ENCODE data around the gene OR2T29. TPM values are rescaled to one million over a fixed set of nuclear protein-coding genes. Genes with fewer than 3 reads are reported as not detected.
"Not testable (repeated sequence)": the region's sequence is repeated elsewhere in the genome, so short reads cannot be mapped to it uniquely, and the experiment has no call there.

OR2T29 gene, protein sequence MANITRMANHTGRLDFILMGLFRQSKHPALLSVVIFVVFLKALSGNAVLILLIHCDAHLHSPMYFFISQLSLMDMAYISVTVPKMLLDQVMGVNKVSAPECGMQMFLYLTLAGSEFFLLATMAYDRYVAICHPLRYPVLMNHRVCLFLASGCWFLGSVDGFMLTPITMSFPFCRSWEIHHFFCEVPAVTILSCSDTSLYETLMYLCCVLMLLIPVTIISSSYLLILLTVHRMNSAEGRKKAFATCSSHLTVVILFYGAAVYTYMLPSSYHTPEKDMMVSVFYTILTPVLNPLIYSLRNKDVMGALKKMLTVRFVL
- not detected for total RNA-seq
- long read RNA-seq: 0 reads

DNA sequence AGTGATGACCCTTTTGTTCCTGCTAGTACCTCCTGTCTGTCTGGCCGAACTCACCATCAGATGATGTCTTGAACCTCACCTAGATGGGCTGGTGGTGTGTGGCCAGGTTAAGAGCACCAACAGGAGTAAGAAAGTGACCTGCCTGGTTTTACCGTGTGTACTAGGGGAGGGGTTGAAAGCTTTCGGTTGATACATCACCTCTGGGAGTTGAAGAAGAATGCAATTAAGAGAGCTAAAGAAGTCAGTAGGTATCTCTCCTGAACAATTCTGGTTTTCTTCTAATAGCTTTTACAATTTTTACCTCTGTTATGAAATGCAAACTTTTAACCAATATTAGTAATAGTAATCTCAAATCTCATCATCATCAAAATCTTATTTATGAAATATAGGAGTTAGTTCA lies at the start of gene OR2T29:
Gene OR2T29 (minus strand): TSS at position 101 of the 400 bp plus-strand sequence. CDS start 3,281 bp downstream, outside the sequence.
- intact Hi-C loops (cut with DNase I); DNase-seq (ENCODE audit: low spot score): not testable (repeated sequence)

DNA sequence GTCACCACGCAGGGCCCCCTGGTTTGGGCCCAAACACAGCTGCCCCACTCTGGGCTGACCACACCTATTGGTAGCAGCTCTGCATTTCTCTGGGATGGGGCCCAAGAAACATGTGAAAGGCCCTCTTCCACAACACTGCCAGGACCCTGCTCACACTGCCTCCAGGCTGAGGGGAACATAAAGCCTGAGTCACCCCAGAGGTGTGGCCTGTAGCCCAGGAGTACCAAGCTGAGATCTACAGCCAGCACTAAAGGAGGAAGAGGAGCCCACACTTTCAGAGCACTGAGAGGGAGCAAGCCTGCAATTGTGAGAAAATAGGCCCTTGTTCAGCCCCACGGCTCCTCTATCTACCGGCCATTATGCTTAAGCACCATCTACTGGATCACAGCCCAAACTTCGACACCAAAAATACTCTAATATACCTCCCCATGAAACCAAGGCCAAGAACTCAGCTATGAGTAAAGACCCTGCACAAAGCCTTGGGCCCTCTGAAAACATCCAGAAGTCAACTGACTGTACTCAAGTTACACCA lies 49.4 kb upstream of the OR2T29 start:
- no peak for DNase-seq (ENCODE audit: low spot score)
- intact Hi-C loops (cut with DNase I): no loop called here

DNA sequence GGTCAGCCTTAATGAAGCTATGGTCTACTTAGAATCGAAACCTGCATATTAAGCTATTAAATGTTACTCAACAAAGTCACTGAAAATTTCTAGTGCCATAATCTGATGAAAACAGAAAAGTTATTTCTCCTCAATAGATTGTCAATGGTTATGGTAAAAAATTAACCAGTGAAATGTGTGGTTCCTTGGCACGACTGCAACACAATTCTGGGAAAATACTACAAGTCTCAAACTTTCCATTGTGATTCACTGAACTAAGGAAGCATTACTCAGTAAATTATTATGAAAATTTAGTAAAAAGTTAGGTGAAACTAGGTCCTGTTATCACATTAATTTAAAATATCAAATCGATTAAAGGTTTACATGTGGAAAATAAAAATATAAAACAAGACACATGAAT lies 47.7 kb upstream of the OR2T29 start:
- DNase-seq (ENCODE audit: low spot score): no peak
- intact Hi-C loops (cut with DNase I): no loop called here

DNA sequence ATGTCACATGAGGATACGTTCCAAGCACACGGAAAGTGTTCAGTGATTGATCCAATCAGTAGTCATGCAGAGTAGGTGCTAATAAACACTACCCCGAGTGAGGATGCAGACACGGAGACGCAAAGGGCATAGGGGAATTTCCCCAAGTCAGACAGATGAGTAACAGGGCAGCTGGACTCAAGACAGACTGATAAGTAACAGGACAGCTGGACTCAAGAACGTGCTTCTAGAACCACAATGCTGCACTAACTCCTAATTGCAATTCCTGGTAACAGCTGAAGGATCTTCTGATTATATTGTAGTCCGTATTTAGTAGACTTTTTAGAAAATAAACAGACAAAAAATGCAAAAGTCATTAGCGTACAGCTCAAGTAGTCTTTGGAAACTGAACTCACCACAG lies 36.8 kb upstream of the OR2T29 start:
- no peak for DNase-seq (ENCODE audit: low spot score)
- intact Hi-C loops (cut with DNase I): no loop called here

DNA sequence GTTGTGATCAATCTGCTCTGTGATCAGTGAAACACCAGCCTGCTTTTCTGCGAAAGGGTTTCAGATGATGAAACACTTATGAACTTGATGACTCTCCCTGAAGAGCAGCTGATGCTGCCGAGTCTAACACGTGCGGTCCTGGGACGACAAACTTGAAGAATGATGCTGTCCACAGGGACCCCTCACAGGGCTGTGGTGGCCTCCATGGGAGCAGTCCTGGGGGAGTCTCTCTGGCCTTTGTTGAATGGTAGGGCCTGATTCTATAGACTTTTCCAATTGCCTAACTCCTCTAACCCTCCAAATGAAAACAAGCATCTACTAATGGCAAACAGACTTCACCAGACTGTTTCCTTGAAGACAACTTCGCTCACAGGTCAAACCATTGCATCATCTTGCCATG lies 35.0 kb upstream of the OR2T29 start, which contains the start of gene OR2T10:
Gene OR2T10 (minus strand): TSS at position 112 of the 400 bp plus-strand sequence. CDS start 3,932 bp downstream, outside the sequence.
- no peak for DNase-seq (ENCODE audit: low spot score)
- intact Hi-C loops (cut with DNase I): no loop called here

DNA sequence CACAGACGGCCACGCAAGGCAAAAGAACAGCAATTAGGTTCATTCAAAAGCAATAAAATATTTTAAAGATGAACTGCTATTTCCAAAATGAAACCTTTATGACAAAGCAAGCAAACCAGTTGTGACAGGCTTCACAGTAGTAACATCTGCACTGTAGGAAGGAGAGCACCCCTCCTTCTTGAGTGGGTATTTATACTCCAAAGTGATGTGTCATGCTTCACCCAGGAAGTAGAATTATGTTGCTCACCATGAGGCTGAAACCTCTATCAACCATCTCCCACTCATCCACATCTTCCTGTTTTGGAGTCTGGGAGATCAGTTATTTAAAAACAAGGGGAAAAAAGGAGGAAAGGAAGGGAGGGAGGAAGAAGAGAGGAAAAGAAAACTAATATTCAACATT lies 34.0 kb upstream of the OR2T29 start:
- no peak for DNase-seq (ENCODE audit: low spot score)
- intact Hi-C loops (cut with DNase I): no loop called here

DNA sequence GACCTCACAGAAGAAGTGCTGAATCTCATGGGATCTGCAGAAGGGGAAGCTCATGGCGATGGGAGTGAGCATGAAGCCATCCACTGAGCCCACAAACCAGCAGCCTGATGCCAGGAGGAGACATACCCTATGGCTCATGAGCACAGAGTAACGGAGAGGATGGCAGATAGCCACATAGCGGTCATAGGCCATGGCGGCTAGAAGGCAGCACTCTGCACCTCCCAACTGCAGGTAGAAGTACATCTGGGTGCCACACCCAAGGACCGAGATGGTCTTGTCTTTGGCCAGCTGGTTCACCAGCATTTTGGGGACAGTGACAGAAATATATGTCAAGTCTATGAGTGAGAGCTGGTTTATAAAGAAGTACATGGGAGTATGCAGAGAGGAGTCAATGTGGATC lies 30.7 kb upstream of the OR2T29 start:
- DNase-seq (ENCODE audit: low spot score): no peak
- intact Hi-C loops (cut with DNase I): no loop called here

DNA sequence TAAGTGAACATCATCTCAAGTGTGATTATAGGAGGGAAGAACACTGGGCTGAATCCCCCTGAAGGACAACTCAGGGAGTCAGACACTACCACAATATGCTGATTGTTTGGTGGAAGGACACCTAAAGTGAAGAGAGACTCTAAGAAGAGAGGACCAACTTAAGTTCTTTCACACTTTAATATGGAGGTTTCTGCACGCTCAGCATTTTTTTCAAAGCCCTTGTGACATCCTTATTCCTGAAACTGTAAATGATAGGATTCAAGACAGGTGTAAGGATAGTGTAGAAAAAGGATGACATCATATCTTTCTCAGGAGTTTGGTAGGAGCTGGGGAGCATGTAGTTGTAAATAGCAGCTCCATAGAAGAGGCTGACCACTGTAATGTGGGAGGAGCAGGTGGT lies 30.1 kb upstream of the OR2T29 start:
- DNase-seq (ENCODE audit: low spot score): no peak
- intact Hi-C loops (cut with DNase I): no loop called here

DNA sequence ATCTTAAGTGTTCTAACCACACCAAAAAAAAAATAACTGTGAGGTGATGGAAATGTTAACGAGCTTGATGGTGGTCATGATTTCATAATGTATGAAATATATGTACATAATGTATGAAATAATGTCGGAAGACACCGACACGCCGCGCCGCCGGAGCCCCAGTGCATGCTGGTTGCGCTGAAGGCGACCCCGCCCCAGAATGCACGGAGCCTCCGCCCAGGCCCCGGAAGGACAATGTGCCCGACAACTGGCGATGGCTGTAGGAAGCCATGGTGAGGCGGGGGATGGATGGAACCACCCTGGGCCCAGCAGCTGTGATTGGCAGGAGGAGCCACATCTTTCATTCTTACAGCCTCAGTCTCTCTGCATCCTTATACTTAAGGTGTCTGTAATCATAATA lies 27.5 kb upstream of the OR2T29 start:
- DNase-seq (ENCODE audit: low spot score): no peak
- intact Hi-C loops (cut with DNase I): no loop called here

DNA sequence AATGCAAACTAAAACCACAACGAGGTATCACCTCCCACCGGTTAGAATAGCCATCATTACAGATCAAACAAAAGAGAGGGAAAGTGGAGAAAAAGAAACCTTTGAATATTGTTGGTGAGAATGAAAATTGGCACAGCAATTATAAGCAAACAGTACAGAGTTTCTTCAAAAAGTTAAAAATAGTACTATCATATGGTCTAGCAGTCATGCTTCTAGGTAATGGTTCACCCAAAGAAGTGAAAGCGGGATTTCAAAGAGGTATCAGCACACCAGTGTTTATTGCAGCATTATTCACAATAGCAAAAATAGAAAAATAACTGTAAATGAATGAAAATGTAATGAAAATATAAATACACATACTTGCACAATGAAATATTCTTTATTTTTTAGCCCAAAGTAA lies 26.8 kb upstream of the OR2T29 start:
- DNase-seq (ENCODE audit: low spot score): no peak
- intact Hi-C loops (cut with DNase I): no loop called here

DNA sequence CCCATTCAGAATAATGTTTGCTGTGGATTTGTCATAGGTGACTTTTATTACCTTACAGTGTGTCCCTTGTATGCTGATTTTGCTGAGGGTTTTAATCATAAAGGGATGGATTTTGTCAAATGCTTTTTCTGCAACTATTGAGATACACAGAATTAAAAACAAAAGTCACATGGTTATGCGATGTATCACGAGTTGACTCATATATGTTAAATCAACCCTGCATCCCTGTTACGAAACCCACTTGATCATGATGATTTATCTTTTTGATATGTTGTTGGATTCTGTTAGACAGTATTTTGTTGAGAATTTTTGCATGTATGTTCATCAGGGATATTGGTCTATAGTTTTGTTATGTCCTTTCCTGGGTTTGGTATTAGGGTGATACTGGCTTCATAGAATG lies 22.7 kb upstream of the OR2T29 start:
- DNase-seq (ENCODE audit: low spot score): no peak
- intact Hi-C loops (cut with DNase I): no loop called here

DNA sequence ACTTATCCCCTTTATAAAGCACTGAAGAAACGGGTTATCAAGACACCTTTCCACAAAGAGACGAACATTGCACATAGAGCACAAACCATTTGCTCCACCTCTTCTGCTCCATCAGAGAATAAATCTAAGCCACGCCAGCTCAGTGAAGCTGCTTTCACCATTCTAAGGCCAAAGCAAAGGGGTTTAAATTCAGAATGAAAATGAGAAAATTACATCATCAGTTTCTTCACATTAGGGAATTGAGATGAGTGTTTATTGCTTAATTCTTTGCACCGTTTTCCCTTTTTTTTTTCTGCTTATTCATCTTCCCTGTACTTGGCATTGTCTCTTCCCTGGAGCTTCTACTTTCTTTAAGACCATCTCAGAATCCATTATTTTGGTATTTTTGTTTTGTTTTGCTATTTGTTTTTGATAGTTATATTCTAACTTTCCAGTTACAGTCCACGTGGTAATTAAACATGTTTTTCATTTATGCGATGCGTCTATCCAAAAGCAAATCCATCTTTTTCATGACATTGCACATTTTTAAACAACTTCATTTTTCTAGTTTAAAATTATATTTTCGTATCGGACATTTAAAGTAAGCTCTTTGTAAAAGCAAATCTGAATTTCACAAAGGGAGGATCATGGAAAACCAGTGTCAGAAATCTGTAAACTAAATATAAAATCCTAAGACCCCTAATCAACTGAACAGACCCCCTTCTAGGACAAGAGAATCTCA lies 13.8 kb upstream of the OR2T29 start:
- intact Hi-C loops (cut with DNase I): no loop called here

DNA sequence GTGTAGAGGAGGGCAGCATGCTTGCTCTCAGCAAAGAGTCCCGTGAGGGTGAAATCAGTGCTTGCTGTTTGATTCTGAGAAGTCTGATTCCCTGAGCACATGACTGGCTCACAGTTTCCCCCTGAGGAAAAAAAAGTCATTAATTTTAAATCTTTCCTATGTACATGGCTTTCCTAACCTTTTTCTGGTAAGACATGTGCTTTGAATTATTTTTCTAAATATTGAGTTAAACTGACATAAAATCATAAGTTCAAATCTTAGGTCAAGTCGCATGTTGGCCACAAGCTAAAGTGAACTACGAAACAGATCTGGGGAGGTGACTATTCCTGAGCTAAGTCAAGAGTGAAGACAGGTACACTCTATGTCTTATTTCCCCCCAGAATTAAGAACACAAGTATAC lies 12.1 kb upstream of the OR2T29 start, which contains the start of gene OR2T34:
Gene OR2T34 (minus strand): TSS at position 101 of the 400 bp plus-strand sequence. CDS start 0 bp downstream, at position 101.
- DNase-seq (ENCODE audit: low spot score); intact Hi-C loops (cut with DNase I): not testable (repeated sequence)

More for the DNA sequence above, 13.8 kb upstream of the OR2T29 start:
- DNase-seq (ENCODE audit: low spot score): no peak

DNA sequence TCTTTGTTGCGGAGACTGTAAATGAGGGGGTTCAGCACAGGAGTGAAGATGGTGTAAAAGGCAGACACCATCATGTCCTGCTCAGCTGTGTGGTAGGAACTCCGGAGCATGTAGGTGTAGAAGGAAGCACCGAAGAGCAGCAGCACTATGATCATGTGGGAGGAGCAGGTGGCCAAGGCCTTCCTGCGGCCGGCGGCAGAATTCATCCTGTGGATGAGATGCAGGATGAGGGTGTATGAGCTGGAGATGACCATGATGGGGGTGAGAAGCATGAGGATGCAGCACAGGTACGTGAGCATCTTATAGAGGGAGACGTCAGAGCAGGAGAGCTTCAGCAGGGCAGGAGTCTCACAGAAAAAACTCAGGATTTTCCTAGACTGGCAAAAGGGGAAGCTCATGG lies 11.3 kb upstream of the OR2T29 start:
- DNase-seq (ENCODE audit: low spot score); intact Hi-C loops (cut with DNase I): not testable (repeated sequence)

DNA sequence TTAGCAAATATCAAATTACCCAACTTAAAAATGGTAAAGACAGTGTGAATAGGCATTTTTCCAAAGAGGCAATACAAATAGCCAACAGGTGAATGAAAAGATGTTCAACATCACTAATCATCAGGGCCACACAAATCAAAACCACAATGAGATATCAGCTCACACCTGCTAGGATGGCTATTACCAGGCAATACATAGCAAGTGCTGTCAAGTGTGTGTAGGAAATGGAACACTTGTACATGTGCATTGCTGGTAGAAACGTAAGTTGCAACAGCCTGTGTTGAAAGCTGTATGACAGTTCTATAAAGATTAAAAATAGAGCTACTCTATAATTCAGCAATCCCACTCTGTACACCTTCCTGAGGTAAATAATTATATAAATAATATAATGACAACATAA lies 9.5 kb upstream of the OR2T29 start:
- intact Hi-C loops (cut with DNase I); DNase-seq (ENCODE audit: low spot score): not testable (repeated sequence)

DNA sequence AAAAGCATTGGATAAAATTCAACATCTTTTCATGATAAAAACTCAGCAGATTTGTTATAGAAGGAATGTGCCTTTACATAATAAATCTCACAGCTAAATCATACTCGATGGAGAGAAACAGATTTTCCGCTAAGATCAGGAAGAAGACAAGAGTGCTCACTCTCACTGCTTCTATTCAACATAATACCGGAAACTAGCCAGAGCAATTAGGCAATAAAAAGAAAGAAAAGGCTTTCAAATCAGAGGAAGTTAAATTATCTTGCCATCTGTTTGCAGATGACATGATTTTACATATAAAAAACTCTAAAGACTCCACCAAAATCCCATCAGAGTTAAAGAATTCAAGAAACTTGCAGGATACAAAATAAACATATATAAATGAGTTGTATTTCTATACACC lies 8.2 kb upstream of the OR2T29 start:
- DNase-seq (ENCODE audit: low spot score); intact Hi-C loops (cut with DNase I): not testable (repeated sequence)

DNA sequence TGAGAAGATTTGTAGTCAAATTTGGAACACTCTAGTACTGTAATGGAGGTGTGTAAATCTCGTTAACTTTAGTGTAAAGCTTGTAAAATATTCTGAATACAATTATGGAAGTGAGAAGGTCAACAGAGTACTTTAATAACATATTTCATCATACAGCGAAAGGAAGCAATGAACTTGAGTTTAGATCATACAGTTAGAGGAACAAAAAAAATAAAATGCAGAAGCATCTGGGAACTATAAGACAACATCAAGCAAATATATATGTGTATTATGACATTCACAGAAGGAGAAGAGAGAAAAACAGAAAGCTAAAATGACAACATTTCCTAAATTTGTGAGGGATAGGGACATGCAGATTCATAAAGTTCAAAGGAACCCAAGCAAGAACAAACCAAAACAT lies 6.5 kb upstream of the OR2T29 start:
- intact Hi-C loops (cut with DNase I); DNase-seq (ENCODE audit: low spot score): not testable (repeated sequence)

DNA sequence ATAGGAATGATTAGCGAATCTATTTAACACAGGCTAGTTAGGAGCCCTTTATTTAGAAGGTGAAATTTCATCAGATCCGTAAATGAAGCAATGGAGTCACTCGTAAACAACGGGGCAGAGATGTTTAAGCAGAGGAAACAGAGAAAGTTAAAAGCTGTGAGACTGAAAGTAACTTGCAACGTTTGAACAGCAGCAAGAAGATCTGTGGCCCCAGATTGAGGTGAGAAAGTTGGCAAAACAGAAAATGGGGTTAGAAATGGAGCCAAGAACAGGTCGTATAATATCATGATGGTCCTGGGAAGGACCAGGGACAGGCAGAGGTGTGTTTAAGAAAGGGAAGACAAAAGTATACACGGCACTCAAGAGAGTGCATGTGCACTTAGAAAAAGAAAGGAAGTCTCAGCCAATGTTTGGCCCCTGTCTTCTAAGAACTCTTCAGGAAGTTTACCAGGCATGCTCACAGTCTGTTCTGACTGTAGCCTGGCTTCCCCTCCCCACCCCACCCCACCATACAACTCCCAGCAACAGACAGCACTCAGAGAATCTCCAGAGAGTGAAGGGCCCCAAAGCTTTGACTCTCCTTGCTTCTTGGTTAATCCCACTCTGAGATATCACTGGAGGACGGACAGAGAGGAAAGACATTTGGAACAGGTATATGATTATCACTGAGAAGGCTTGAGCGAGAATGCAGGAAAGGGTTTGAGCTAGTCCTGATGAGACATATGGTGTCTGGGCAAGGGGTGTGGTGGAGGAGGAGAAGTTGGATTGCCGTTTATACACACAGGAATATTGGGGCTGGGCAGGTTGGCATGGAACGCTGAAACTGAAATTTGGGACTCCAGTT lies 3.2 kb upstream of the OR2T29 start:
- DNase-seq (ENCODE audit: low spot score); intact Hi-C loops (cut with DNase I): not testable (repeated sequence)

DNA sequence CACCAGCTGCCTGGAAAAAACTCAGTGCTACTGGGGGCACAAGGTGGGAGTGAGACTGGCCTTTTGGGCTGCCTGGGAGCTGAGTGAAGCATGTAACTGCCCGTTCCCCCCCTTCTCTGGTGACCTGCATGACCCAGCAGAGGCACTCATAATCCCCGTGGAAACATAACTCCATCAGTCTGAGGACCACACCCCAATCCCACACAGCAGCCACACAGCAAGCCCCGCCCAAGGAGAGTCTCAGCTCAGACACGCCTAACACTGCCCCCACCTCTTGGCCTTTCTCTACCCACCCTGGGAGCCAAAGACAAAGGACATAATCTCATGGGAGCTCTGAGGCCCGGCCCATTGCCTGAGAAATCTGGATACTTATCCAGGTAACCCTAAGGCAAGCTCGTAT lies 11.5 kb downstream of the OR2T29 start:
- DNase-seq (ENCODE audit: low spot score); intact Hi-C loops (cut with DNase I): not testable (repeated sequence)

DNA sequence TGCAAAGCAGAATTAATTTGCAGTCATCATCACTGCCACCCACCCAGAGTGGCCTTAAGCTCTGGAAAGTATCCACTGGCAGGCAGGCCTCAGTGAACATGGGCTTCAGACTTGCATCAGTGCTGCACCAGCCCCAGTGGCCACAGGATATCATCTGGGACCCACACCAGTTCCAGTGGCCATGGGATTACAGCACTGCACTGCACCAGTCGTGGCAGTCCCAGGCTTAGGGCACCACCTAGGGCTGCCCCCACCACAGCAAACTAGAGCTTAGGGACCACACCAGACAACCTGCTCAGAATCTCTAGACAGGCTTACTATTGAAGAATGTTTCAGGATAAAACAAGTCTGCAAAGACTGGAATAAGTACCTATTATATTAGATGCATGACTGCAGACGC lies 15.2 kb downstream of the OR2T29 start:
- DNase-seq (ENCODE audit: low spot score); intact Hi-C loops (cut with DNase I): not testable (repeated sequence)
